Measurements from ENCODE around the gene DPH5.

GRCh38 chr1:100959502-100960060, 66.0 kb downstream of the DPH5 start:
- TF ChIP-seq CTCF (conservative IDR thresholded peaks at IDR 0.05 in 1 of 2, IDR thresholded peaks at IDR 0.05 in 1 of 2; ENCODE audit: extremely low read depth in 1 of 2, insufficient read depth in 1 of 2, low read depth in 1 of 2, low read length in 2 of 2) (no peak), EZH2 (IDR thresholded peaks at IDR 0.05; ENCODE audit: borderline replicate concordance, low read length) (no peak)
